ENCODE measurements around the gene RUNDC3A.

DNA sequence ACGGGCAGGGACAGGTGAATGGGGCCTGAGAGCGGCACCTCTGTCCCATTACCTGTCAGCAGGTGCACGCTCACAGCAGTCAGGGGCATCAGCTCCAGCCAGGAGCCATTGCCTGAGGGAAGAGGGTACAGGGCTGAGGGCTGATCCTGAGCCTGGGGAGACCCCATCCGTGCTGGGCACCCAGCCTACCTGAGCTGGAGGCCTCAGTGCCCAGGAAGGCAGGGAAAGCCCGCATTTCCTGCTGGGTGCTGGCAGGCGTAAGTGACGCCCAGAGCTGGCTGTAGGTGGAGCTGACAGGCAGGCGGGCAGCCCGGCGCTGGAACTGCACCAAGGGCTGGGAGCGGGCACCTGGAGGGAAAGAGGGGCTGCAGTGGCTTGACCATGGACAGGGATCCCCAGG, 47.8 kb downstream of the RUNDC3A start:
- TF ChIP-seq, protein P1, sequence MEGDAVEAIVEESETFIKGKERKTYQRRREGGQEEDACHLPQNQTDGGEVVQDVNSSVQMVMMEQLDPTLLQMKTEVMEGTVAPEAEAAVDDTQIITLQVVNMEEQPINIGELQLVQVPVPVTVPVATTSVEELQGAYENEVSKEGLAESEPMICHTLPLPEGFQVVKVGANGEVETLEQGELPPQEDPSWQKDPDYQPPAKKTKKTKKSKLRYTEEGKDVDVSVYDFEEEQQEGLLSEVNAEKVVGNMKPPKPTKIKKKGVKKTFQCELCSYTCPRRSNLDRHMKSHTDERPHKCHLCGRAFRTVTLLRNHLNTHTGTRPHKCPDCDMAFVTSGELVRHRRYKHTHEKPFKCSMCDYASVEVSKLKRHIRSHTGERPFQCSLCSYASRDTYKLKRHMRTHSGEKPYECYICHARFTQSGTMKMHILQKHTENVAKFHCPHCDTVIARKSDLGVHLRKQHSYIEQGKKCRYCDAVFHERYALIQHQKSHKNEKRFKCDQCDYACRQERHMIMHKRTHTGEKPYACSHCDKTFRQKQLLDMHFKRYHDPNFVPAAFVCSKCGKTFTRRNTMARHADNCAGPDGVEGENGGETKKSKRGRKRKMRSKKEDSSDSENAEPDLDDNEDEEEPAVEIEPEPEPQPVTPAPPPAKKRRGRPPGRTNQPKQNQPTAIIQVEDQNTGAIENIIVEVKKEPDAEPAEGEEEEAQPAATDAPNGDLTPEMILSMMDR (IDR thresholded peaks at IDR 0.05), result no peak
- TF ChIP-seq POLR2AphosphoS5 (IDR thresholded peaks at IDR 0.05) (no peak), POLR2A (IDR thresholded peaks at IDR 0.05) (no peak)

Data from gastroesophageal sphincter (tissue), 3 donors.